HepG2 (cell line): ENCODE results near the gene CATSPERD. TPM values are rescaled to one million over a fixed set of nuclear protein-coding genes. Genes with fewer than 3 reads are reported as not detected.
A peak's percentile ranks its signal among the peaks of the same experiment; 100 is the strongest.

Experiments used
- AGO1 ChIP-seq: fragments of 200-400 bp; formaldehyde crosslinking; IDR thresholded peaks from 2 replicates; pipeline ENCODE4 v1.6.1; 2017; ENCODE audit warnings: mild to moderate bottlenecking, low read depth, low read length, moderate library complexity; ENCODE audit not compliant: poor library complexity, severe bottlenecking
- NFATC3 ChIP-seq: sonication (generic); formaldehyde crosslinking; IDR thresholded peaks from 2 replicates; pipeline ENCODE4 v1.5.1; 2020; ENCODE audit warnings: mild to moderate bottlenecking, missing genetic modification reagents
- PCBP1 ChIP-seq: fragments of 200-400 bp; formaldehyde crosslinking; IDR thresholded peaks from 2 replicates; pipeline ENCODE4 v1.6.1; 2017; ENCODE audit warnings: mild to moderate bottlenecking, low read depth, low read length, borderline replicate concordance
- RBFOX2 ChIP-seq: fragments of 200-400 bp; formaldehyde crosslinking; IDR thresholded peaks from 2 replicates; pipeline ENCODE4 v1.6.1; 2017; ENCODE audit warnings: low read depth, mild to moderate bottlenecking, low read length
- SAP130 ChIP-seq: IDR thresholded peaks from 2 replicates; pipeline ENCODE4 v1.6.1; 2016; ENCODE audit warnings: low read depth
- SMARCE1 ChIP-seq: fragments of 450-650 bp; IDR thresholded peaks from 2 replicates; pipeline ENCODE4 v1.6.1; 2017; ENCODE audit warnings: borderline replicate concordance
- ZNF180 ChIP-seq: sonication (generic); formaldehyde crosslinking; IDR thresholded peaks from 2 replicates; pipeline ENCODE4 v1.4.0; 2020; ENCODE audit warnings: low read depth, missing genetic modification reagents, borderline replicate concordance
- ZNF75D ChIP-seq: sonication (generic); formaldehyde crosslinking; IDR thresholded peaks from 2 replicates; pipeline ENCODE4 v1.8.1; 2023; ENCODE audit warnings: missing genetic modification reagents, mild to moderate bottlenecking, borderline replicate concordance
- ZZZ3 ChIP-seq: sonication (generic); formaldehyde crosslinking; IDR thresholded peaks from 2 replicates; pipeline ENCODE4 v1.4.0; 2020; ENCODE audit warnings: missing genetic modification reagents, mild to moderate bottlenecking, borderline replicate concordance
- polyA plus RNA-seq, 8 experiments: library from polyadenylated mRNA; depleted of rRNA in 3 of 8; stranded (reverse) in 7 of 8; unstranded in 1 of 8; fragments of >200 nt; fragmentation: Illumina TruSeq in 4 of 8; extraction: Trizol in 4 of 8; gene quantifications; 2 replicates each; pipeline versions ENCODE4 v1.2.1 to v1.2.3, GENCODE V29; 2011 to 2016; ENCODE audit warnings: low read depth in 4 of 8, missing spikeins in 1 of 8, mixed read lengths in 1 of 8; ENCODE audit not compliant: insufficient read depth in 1 of 8
- total RNA-seq, 5 experiments: library from RNA; depleted of rRNA; stranded (reverse); fragments of >200 nt; fragmentation: Illumina TruSeq; extraction: Trizol; gene quantifications; 2 replicates each; pipeline ENCODE4 v1.2.3, GENCODE V29; 2016; ENCODE audit warnings: low read depth in 1 of 5
- TF ChIP-seq, protein P1 (sequence below): sonication (generic); formaldehyde crosslinking; IDR thresholded peaks from 2 replicates; pipeline ENCODE4 v1.4.0; 2020; ENCODE audit warnings: missing genetic modification reagents
- TF ChIP-seq, protein P2 (sequence below): IDR thresholded peaks from 2 replicates; pipeline ENCODE4 v1.6.1; 2012; ENCODE audit warnings: low read length, improper control_type of control experiment
- TF ChIP-seq, protein P3 (sequence below): sonication (generic); formaldehyde crosslinking; IDR thresholded peaks from 2 replicates; pipeline ENCODE4 v1.5.0; 2020; ENCODE audit warnings: mild to moderate bottlenecking, missing genetic modification reagents
- TF ChIP-seq, protein P4 (sequence below): sonication (generic); formaldehyde crosslinking; IDR thresholded peaks from 2 replicates; pipeline ENCODE4 v1.8.0; 2022; ENCODE audit warnings: mild to moderate bottlenecking, missing genetic modification reagents
- TF ChIP-seq, protein P5 (sequence below): IDR thresholded peaks from 2 replicates; pipeline ENCODE4 v1.6.1; 2016; ENCODE audit warnings: missing compliant biosample characterization, missing genetic modification reagents, borderline replicate concordance

The CATSPERD gene
- total and polyA plus RNA-seq, 2 of the 13 experiments (the other 11 are each of a cell fraction or from before 2014, with no cell fraction given) = 0.04 TPM; not detected in 1

DNA sequence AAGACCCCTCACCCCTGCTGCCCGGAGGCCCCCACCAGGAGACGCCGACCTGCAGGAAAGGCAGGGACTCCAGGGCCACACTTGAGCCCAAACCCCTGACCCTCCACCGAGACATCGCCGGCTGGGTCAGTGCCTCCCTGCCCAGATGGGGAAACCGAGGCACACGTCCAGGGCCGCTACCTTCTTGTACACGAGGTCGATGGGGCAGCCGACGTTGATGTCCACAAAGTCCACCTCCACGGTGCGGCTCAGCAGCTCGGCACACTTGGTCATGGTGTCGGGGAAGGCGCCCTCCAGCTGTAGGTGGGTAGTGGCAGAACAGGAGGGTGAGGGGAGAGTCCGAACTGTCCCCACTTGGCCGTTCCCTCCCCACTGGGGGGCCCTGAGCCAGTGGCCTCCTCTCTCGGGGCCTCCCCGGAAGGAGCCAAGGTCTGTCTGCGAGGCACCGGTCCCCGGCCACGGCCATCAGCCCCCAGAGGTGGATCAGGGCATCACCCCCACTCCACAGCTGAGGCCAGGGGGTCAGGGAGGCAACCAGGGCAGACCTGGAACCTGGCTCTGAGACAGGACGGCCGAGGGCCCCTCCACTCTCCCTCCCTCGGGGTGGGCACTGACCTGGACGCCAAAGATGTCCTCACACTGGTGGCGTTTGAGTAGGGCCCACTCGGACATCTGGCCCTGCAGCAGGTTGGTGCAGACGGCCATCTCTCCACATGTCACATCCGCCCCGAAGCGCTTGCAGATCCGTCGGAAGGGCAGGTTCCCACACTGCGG lies 67.2 kb downstream of the CATSPERD start (continued):
- no peak for TF ChIP-seq SMARCE1
- TF ChIP-seq, protein P1, sequence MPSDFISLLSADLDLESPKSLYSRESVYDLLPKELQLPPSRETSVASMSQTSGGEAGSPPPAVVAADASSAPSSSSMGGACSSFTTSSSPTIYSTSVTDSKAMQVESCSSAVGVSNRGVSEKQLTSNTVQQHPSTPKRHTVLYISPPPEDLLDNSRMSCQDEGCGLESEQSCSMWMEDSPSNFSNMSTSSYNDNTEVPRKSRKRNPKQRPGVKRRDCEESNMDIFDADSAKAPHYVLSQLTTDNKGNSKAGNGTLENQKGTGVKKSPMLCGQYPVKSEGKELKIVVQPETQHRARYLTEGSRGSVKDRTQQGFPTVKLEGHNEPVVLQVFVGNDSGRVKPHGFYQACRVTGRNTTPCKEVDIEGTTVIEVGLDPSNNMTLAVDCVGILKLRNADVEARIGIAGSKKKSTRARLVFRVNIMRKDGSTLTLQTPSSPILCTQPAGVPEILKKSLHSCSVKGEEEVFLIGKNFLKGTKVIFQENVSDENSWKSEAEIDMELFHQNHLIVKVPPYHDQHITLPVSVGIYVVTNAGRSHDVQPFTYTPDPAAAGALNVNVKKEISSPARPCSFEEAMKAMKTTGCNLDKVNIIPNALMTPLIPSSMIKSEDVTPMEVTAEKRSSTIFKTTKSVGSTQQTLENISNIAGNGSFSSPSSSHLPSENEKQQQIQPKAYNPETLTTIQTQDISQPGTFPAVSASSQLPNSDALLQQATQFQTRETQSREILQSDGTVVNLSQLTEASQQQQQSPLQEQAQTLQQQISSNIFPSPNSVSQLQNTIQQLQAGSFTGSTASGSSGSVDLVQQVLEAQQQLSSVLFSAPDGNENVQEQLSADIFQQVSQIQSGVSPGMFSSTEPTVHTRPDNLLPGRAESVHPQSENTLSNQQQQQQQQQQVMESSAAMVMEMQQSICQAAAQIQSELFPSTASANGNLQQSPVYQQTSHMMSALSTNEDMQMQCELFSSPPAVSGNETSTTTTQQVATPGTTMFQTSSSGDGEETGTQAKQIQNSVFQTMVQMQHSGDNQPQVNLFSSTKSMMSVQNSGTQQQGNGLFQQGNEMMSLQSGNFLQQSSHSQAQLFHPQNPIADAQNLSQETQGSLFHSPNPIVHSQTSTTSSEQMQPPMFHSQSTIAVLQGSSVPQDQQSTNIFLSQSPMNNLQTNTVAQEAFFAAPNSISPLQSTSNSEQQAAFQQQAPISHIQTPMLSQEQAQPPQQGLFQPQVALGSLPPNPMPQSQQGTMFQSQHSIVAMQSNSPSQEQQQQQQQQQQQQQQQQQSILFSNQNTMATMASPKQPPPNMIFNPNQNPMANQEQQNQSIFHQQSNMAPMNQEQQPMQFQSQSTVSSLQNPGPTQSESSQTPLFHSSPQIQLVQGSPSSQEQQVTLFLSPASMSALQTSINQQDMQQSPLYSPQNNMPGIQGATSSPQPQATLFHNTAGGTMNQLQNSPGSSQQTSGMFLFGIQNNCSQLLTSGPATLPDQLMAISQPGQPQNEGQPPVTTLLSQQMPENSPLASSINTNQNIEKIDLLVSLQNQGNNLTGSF = no peak
- TF ChIP-seq, protein P2, sequence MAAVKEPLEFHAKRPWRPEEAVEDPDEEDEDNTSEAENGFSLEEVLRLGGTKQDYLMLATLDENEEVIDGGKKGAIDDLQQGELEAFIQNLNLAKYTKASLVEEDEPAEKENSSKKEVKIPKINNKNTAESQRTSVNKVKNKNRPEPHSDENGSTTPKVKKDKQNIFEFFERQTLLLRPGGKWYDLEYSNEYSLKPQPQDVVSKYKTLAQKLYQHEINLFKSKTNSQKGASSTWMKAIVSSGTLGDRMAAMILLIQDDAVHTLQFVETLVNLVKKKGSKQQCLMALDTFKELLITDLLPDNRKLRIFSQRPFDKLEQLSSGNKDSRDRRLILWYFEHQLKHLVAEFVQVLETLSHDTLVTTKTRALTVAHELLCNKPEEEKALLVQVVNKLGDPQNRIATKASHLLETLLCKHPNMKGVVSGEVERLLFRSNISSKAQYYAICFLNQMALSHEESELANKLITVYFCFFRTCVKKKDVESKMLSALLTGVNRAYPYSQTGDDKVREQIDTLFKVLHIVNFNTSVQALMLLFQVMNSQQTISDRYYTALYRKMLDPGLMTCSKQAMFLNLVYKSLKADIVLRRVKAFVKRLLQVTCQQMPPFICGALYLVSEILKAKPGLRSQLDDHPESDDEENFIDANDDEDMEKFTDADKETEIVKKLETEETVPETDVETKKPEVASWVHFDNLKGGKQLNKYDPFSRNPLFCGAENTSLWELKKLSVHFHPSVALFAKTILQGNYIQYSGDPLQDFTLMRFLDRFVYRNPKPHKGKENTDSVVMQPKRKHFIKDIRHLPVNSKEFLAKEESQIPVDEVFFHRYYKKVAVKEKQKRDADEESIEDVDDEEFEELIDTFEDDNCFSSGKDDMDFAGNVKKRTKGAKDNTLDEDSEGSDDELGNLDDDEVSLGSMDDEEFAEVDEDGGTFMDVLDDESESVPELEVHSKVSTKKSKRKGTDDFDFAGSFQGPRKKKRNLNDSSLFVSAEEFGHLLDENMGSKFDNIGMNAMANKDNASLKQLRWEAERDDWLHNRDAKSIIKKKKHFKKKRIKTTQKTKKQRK = no peak
- no peak for TF ChIP-seq ZZZ3 (CRISPR knock-in tag)
- TF ChIP-seq SAP130 (CRISPR knock-in tag) = no peak
- TF ChIP-seq RBFOX2 = peak; percentile 62; the same call in 1 of the 2 replicates
- TF ChIP-seq, protein P3, sequence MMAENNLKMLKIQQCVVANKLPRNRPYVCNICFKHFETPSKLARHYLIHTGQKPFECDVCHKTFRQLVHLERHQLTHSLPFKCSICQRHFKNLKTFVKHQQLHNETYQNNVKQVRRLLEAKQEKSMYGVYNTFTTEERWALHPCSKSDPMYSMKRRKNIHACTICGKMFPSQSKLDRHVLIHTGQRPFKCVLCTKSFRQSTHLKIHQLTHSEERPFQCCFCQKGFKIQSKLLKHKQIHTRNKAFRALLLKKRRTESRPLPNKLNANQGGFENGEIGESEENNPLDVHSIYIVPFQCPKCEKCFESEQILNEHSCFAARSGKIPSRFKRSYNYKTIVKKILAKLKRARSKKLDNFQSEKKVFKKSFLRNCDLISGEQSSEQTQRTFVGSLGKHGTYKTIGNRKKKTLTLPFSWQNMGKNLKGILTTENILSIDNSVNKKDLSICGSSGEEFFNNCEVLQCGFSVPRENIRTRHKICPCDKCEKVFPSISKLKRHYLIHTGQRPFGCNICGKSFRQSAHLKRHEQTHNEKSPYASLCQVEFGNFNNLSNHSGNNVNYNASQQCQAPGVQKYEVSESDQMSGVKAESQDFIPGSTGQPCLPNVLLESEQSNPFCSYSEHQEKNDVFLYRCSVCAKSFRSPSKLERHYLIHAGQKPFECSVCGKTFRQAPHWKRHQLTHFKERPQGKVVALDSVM (CRISPR knock-in tag) = no peak
- peak; percentile 33 for TF ChIP-seq AGO1
- TF ChIP-seq NFATC3 (CRISPR knock-in tag) = no peak
- 0 out of 2 replicates have a peak, but pooled peaks have one; percentile 28 for TF ChIP-seq PCBP1
- TF ChIP-seq, protein P4, sequence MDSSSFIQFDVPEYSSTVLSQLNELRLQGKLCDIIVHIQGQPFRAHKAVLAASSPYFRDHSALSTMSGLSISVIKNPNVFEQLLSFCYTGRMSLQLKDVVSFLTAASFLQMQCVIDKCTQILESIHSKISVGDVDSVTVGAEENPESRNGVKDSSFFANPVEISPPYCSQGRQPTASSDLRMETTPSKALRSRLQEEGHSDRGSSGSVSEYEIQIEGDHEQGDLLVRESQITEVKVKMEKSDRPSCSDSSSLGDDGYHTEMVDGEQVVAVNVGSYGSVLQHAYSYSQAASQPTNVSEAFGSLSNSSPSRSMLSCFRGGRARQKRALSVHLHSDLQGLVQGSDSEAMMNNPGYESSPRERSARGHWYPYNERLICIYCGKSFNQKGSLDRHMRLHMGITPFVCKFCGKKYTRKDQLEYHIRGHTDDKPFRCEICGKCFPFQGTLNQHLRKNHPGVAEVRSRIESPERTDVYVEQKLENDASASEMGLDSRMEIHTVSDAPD (CRISPR knock-in tag) = no peak
- TF ChIP-seq ZNF75D (CRISPR knock-in tag) = no peak
- TF ChIP-seq ZNF180 (CRISPR knock-in tag) = no peak
- TF ChIP-seq, protein P5, sequence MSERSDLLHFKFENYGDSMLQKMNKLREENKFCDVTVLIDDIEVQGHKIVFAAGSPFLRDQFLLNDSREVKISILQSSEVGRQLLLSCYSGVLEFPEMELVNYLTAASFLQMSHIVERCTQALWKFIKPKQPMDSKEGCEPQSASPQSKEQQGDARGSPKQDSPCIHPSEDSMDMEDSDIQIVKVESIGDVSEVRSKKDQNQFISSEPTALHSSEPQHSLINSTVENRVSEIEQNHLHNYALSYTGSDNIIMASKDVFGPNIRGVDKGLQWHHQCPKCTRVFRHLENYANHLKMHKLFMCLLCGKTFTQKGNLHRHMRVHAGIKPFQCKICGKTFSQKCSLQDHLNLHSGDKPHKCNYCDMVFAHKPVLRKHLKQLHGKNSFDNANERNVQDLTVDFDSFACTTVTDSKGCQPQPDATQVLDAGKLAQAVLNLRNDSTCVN (CRISPR knock-in tag) = no peak
